GM18868 (cell line): ENCODE results near the gene PAPPA.
A peak's percentile ranks its signal among the peaks of the same experiment; 100 is the strongest.

Experiments
- ATAC-seq: cut with Tn5 transposase; IDR thresholded peaks from one replicate; pipeline ENCODE4 v1.9.1; 2021; ENCODE audit warnings: mild to moderate bottlenecking, moderate library complexity; ENCODE audit not compliant: unreplicated experiment

The PAPPA gene

GRCh38 chr9:116448431-116448830, 294.8 kb downstream of the PAPPA start:
- ATAC-seq: no peak

- ATAC-seq: no peak
Measured at GRCh38 chr9:116449949-116450348, 296.4 kb downstream of the PAPPA start.

GRCh38 chr9:116450378-116451139, 297.0 kb downstream of the PAPPA start:
- ATAC-seq: peak; percentile 98

GRCh38 chr9:116451500-116452115, 298.0 kb downstream of the PAPPA start:
- ATAC-seq: no peak
